Hematopoietic multipotent progenitor cell treated with erythropoietin and hydrocortisone succinate and interleukin-3 and kit ligand, for 15 days (in vitro differentiated cells): ENCODE measurements around the gene SUCO.
"Not testable (repeated sequence)": the region's sequence is repeated elsewhere in the genome, so short reads cannot be mapped to it uniquely, and the experiment has no call there.

Experiments
- DNase-seq: peaks from one replicate; pipeline ENCODE4 v3.0.0-alpha.2; 2015; ENCODE audit warnings: low spot score

The SUCO gene

GRCh38 chr1:172566196-172566997 lies 33.4 kb downstream of the SUCO start:
- no peak for DNase-seq

- no peak for DNase-seq
These were observed 34.8 kb downstream of the SUCO start for GRCh38 chr1:172567720-172568119.

GRCh38 chr1:172574080-172574479 lies 41.1 kb downstream of the SUCO start:
- no peak for DNase-seq

- DNase-seq: no peak
These were observed 45.6 kb downstream of the SUCO start for GRCh38 chr1:172578586-172578985.

GRCh38 chr1:172581273-172581672 lies 48.3 kb downstream of the SUCO start:
- DNase-seq: no peak

- no peak for DNase-seq
These were observed 48.8 kb downstream of the SUCO start for GRCh38 chr1:172581779-172582178.

GRCh38 chr1:172582889-172583288 lies 49.9 kb downstream of the SUCO start:
- DNase-seq: no peak

GRCh38 chr1:172585348-172585747 lies 52.4 kb downstream of the SUCO start:
- DNase-seq: no peak

- DNase-seq: no peak
These were observed 52.9 kb downstream of the SUCO start for GRCh38 chr1:172585861-172586260.

- no peak for DNase-seq
These were observed 55.6 kb downstream of the SUCO start for GRCh38 chr1:172588296-172589291.

GRCh38 chr1:172589553-172589952 lies 56.6 kb downstream of the SUCO start:
- DNase-seq: no peak

- not testable (repeated sequence) for DNase-seq
These were observed 58.5 kb downstream of the SUCO start for GRCh38 chr1:172591429-172591828.

GRCh38 chr1:172595066-172595465 lies 62.1 kb downstream of the SUCO start:
- DNase-seq: not testable (repeated sequence)

- DNase-seq: not testable (repeated sequence)
These were observed 63.8 kb downstream of the SUCO start for GRCh38 chr1:172596782-172597181.

- DNase-seq: no peak
These were observed 67.0 kb downstream of the SUCO start for GRCh38 chr1:172599912-172600311.

- peak; percentile 23 for DNase-seq
These were observed 67.7 kb downstream of the SUCO start for GRCh38 chr1:172600615-172601014.

- DNase-seq: no peak
These were observed 68.2 kb downstream of the SUCO start for GRCh38 chr1:172601046-172601630.

- DNase-seq: no peak
These were observed 69.8 kb downstream of the SUCO start for GRCh38 chr1:172602706-172603105.

GRCh38 chr1:172603816-172604215 lies 70.9 kb downstream of the SUCO start:
- no peak for DNase-seq

GRCh38 chr1:172605641-172606040 lies 72.7 kb downstream of the SUCO start:
- no peak for DNase-seq

- DNase-seq: no peak
These were observed 74.2 kb downstream of the SUCO start for GRCh38 chr1:172607145-172607544.

GRCh38 chr1:172608098-172608601 lies 75.2 kb downstream of the SUCO start:
- DNase-seq: no peak
